GM20000 (cell line): ENCODE results near the gene C16orf54.
"Not testable (repeated sequence)": the region's sequence is repeated elsewhere in the genome, so short reads cannot be mapped to it uniquely, and the experiment has no call there.

Experiments
- DNase-seq: peaks from one replicate; pipeline ENCODE4 v3.0.0; 2012; ENCODE audit warnings: low spot score
- CTCF ChIP-seq: IDR thresholded peaks from 2 replicates; pipeline ENCODE4 v1.5.1; 2012; ENCODE audit warnings: mild to moderate bottlenecking, control low read depth; ENCODE audit errors: extremely low read depth, missing control alignments

C16orf54 gene

DNA sequence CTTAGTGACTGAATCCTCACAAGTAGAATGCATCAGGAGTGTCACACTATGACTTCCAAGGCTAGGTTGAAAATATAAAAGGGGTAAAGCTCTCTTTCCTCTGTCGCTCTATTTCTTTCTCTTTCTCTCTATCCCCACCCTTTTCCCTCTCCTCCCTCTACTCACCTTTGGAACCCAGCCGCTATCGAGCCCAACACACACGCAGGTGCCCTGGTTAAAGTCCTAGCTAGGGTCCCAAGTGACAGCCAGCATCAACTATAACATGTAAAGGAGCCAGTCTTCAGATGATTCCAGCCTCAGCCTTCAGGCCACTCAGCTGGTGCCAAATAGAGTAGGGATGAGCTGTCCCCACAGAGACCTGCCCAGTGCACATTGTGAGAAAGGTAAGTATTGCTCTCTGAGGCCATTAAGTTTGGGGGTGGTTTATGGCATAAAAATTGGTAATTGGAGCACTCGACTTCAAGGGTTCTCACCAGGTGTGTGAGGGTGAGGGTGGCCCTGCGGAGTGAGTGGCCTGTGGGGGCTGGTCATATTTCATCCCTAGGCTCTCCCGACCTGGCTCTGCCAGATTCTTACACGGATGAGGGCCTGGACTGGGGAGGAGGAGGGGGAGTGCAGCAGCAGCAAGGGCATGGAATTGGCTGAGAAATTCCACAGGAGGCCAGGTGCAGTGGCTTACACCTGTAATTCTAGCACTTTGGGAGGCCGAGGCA is 14.9 kb upstream of the C16orf54 start:
- no peak for TF ChIP-seq CTCF
- DNase-seq: no peak

- no peak for TF ChIP-seq CTCF
- no peak for DNase-seq
Observed at GRCh38 chr16:29757950-29758466, 12.2 kb upstream of the C16orf54 start.

GRCh38 chr16:29757086-29757485 is 11.3 kb upstream of the C16orf54 start:
- DNase-seq: not testable (repeated sequence)

GRCh38 chr16:29756654-29757053 is 10.9 kb upstream of the C16orf54 start:
- no peak for TF ChIP-seq CTCF
- DNase-seq: no peak

DNA sequence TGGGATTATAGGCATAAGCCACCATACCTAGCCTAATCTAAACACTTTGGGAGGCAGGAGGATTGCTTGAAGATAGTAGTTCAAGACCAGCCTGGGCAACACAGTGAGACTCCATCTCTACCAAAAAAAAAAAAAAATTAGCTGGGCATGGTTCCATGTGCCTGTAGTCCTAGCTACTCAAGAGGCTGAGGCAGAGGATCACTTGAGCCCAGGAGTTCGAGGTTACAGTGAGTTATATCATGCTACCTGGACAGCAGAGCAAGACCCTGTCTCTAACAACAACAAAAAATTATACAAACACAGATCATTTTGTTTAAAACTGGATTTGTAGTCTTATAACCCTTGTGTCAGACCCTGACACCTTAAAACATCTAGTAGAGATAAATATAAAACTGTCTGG is 7.7 kb upstream of the C16orf54 start:
- no peak for TF ChIP-seq CTCF

GRCh38 chr16:29748760-29749149 is 3.0 kb upstream of the C16orf54 start:
- DNase-seq: not testable (repeated sequence)

More for the DNA sequence above, 7.7 kb upstream of the C16orf54 start:
- no peak for DNase-seq

DNA sequence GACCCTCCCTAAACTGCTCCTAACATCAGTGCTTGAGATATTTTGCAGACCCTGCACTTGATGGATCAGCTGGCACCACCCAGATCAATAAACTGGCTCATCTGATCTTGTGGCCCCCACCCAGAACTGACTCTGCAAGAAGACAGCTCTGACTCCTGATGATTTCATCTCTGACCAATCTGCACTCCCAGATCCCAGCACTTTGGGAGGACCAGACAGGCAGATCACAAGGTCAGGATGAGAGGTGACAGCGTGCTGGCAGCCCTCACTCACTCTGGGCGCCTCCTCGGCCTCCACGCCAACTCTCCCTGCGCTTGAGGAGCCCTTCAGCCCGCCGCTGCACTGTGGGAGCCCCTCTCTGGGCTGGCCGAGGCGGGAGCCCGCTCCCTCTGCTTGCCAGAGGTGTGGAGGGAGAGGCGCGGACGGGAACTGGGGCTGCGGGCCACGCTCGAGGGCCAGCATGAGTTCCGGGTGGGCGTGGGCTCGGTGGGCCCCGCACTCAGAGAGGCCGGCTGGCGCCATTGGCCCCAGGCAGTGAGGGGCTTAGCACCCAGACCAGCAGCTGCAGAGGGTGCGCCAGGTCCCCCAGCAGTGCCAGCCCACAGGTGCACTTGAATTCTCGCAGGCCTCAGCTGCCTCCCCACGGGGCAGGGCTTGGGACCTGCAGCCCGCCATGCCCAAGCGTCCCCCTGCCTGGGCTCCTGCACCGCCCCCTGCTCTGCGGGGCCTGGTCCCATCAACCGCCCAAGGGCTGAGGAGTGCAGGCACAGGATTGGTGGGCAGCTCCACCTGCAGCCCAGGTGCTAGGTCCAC is 2.4 kb upstream of the C16orf54 start:
- DNase-seq: no peak
- no peak for TF ChIP-seq CTCF

GRCh38 chr16:29746518-29746917 is 728 bp upstream of the C16orf54 start:
- not testable (repeated sequence) for DNase-seq
